Measurements from ENCODE around the gene CAND2.

DNA sequence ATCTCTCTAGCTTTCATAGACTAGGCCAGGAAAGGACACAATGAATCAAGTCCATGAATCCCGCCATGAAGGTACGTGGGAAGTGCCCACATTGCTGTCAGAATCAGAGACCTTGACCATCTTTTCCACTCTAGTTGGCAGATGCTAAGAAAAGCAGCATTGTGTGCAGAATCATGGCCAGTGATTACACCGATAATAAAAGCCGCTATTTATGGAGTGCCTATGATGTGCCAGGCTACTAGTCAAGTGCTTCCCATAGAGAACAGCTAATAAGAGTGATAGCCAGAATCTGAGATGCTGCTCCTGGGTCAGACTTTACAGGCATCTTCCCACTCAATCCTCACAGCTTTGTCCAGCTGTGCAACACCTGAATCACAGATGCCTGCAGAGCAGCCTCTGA is 58.1 kb downstream of the CAND2 start:
- TF ChIP-seq ZBTB8A (IDR thresholded peaks at IDR 0.05; ENCODE audit: partially characterized antibody) (no peak), PTBP1 (IDR thresholded peaks at IDR 0.05; ENCODE audit: low read depth, low read length) (no peak), BRCA1 (IDR thresholded peaks at IDR 0.05) (no peak), BRCA1 (CRISPR knock-in tag; IDR thresholded peaks at IDR 0.05) (no peak), ZNF23 (CRISPR knock-in tag; IDR thresholded peaks at IDR 0.05) (no peak), RAD51 (IDR thresholded peaks at IDR 0.05; ENCODE audit: borderline replicate concordance, low read depth) (no peak), EP300 (IDR thresholded peaks at IDR 0.05; ENCODE audit: low read length) (no peak), ZNF212 (CRISPR knock-in tag; IDR thresholded peaks at IDR 0.05) (no peak)

Data from K562 (cell line).